Measurements from ENCODE around the gene UHRF1. TPM values are rescaled to one million over a fixed set of nuclear protein-coding genes. Genes with fewer than 3 reads are reported as not detected.

Gene UHRF1
- total and polyA plus RNA-seq, 2 of the 13 experiments (the other 11 are each of a cell fraction or from before 2014, with no cell fraction given): 6.8 to 78.4 TPM

GRCh38 chr19:5002143-5002542, 92.8 kb downstream of the UHRF1 start (continued):
- TF ChIP-seq NONO (IDR thresholded peaks at IDR 0.05) (no peak), NONO (CRISPR knock-in tag; conservative IDR thresholded peaks at IDR 0.05) (no peak), ZNF143 (CRISPR knock-in tag; IDR thresholded peaks at IDR 0.05) (no peak), FOXC1 (CRISPR knock-in tag; IDR thresholded peaks at IDR 0.05; ENCODE audit: borderline replicate concordance) (no peak), ZC3H13 (CRISPR knock-in tag; IDR thresholded peaks at IDR 0.05) (no peak), NR2F6 (IDR thresholded peaks at IDR 0.05) (peak; percentile 89), NR2F6 (CRISPR knock-in tag; IDR thresholded peaks at IDR 0.05) (peak; percentile 92), ZNF44 (CRISPR knock-in tag; IDR thresholded peaks at IDR 0.05) (no peak), NFKB2 (CRISPR knock-in tag; IDR thresholded peaks at IDR 0.05; ENCODE audit: borderline replicate concordance) (no peak), ZNF556 (CRISPR knock-in tag; IDR thresholded peaks at IDR 0.05; ENCODE audit: borderline replicate concordance) (no peak), ZSCAN21 (CRISPR knock-in tag; IDR thresholded peaks at IDR 0.05; ENCODE audit: borderline replicate concordance) (no peak), MBD4 (IDR thresholded peaks at IDR 0.05; ENCODE audit: borderline replicate concordance, low read length) (no peak), AKAP8 (CRISPR knock-in tag; IDR thresholded peaks at IDR 0.05) (no peak), HMG20A (CRISPR knock-in tag; IDR thresholded peaks at IDR 0.05; ENCODE audit: borderline replicate concordance) (peak; percentile 39; the same call in 1 of the 2 replicates), ATF5 (CRISPR knock-in tag; IDR thresholded peaks at IDR 0.05; ENCODE audit: low read depth) (no peak), ZNF414 (CRISPR knock-in tag; IDR thresholded peaks at IDR 0.05) (no peak), TBL1XR1 (IDR thresholded peaks at IDR 0.05; ENCODE audit: borderline replicate concordance, low read length, partially characterized antibody) (no peak), ZBTB3 (CRISPR knock-in tag; IDR thresholded peaks at IDR 0.05; ENCODE audit: borderline replicate concordance, low read depth) (no peak), SNAI1 (CRISPR knock-in tag; IDR thresholded peaks at IDR 0.05; ENCODE audit: borderline replicate concordance) (no peak), BCL6 (CRISPR knock-in tag; IDR thresholded peaks at IDR 0.05) (0 out of 2 replicates have a peak, but pooled peaks have one; percentile 25), EZH2 (conservative IDR thresholded peaks at IDR 0.05; ENCODE audit: low read depth, low read length) (no peak), ZNF354B (CRISPR knock-in tag; IDR thresholded peaks at IDR 0.05) (no peak), NR2F1 (CRISPR knock-in tag; IDR thresholded peaks at IDR 0.05) (peak; percentile 42 to 66; a peak in 3 of 4 replicates), ATF3 (CRISPR knock-in tag; IDR thresholded peaks at IDR 0.05) (peak; percentile 58; the same call in 1 of the 2 replicates), ZNF878 (CRISPR knock-in tag; IDR thresholded peaks at IDR 0.05) (no peak), HNRNPLL (IDR thresholded peaks at IDR 0.05; ENCODE audit: low read depth, low read length, poor library complexity, severe bottlenecking) (no peak), HOXA3 (CRISPR knock-in tag; IDR thresholded peaks at IDR 0.05) (peak; percentile 52; the same call in 1 of the 2 replicates), TOE1 (CRISPR knock-in tag; IDR thresholded peaks at IDR 0.05) (no peak), RCOR2 (CRISPR knock-in tag; IDR thresholded peaks at IDR 0.05) (no peak; the same call in 1 of the 2 replicates), ZMAT5 (CRISPR knock-in tag; IDR thresholded peaks at IDR 0.05; ENCODE audit: borderline replicate concordance, low read depth) (no peak), ZGPAT (CRISPR knock-in tag; IDR thresholded peaks at IDR 0.05) (no peak; the same call in 1 of the 2 replicates)
